Psoas muscle (tissue), 8 donors: ENCODE results near the gene TBC1D22A. TPM values are rescaled to one million over a fixed set of nuclear protein-coding genes. Genes with fewer than 3 reads are reported as not detected.

Experiments used
- ATAC-seq, 4 donors: fragments of 200-7000 bp; cut with Tn5 transposase; one replicate each; pipeline ENCODE4 v1.9.1; 2020; ENCODE audit warnings: moderate library complexity in 3 of 4, mild to moderate bottlenecking in 2 of 4
- DNase-seq, 2 donors: peaks; one replicate each; pipeline ENCODE4 v3.0.0-alpha.2; 2020
- H3K27ac ChIP-seq: fragments of 200-600 bp; one replicate; pipeline ENCODE4 v1.8.0; 2022
- H3K27me3 ChIP-seq, 3 donors: fragments of 200-600 bp in 1 of 3; one replicate each; pipeline versions ENCODE4 v1.6.1 to v1.8.0; 2013 to 2022; ENCODE audit warnings: low read length in 2 of 3, mild to moderate bottlenecking in 2 of 3, moderate library complexity in 1 of 3; ENCODE audit not compliant: insufficient read depth in 3 of 3
- H3K36me3 ChIP-seq, 2 donors: fragments of 200-600 bp in 1 of 2; one replicate each; pipeline versions ENCODE4 v1.6.1 to v1.8.0; 2013 to 2022; ENCODE audit warnings: low read depth in 1 of 2, mild to moderate bottlenecking in 1 of 2, moderate library complexity in 1 of 2; ENCODE audit not compliant: insufficient read depth in 1 of 2
- H3K4me1 ChIP-seq: fragments of 200-600 bp; one replicate; pipeline ENCODE4 v1.8.0; 2022
- H3K4me3 ChIP-seq: fragments of 200-600 bp; one replicate; pipeline ENCODE4 v1.8.0; 2022; ENCODE audit warnings: mild to moderate bottlenecking
- H3K9me3 ChIP-seq: fragments of 200-600 bp; one replicate; pipeline ENCODE4 v1.8.0; 2022
- CTCF ChIP-seq: fragments of 200-600 bp; IDR thresholded peaks from one replicate; pipeline ENCODE4 v1.8.0; 2022; ENCODE audit warnings: antibody characterized with exemption
- WGBS, 3 donors: extraction: QIAGEN DNeasy Blood & Tissue Kit; methylation state at CpG; one replicate each; pipeline versions ENCODE4 v1.1.6 to v1.1.7; 2013; 5-methylcytosine and 5-hydroxymethylcytosine counted together
- intact Hi-C, 2 donors: fragments of 100-400 bp; cut with DNase I; formaldehyde crosslinking; loops; one replicate each; pipeline versions ENCODE4 v1.11.0 to v1.14.2; 2022
- polyA plus RNA-seq, 3 donors: library from polyadenylated mRNA; stranded (reverse); fragments of 200-250 nt; gene quantifications; one replicate each; pipeline ENCODE4 v1.2.3, GENCODE V29; 2013
- total RNA-seq, 4 donors: library from RNA; stranded (reverse); fragmentation: NEBNext Ultra II Directional in 2 of 4; extraction: Animal tissue kit (Norgen Biotek cat#: 25700) in 2 of 4; gene quantifications; one replicate each; pipeline versions ENCODE4 v1.2.1 to v1.2.4, GENCODE V29; 2021 to 2023
- donor health status: healthy with polysubstance abuse.
- donor health status: DM: no; HTN: no; CAD: no; lungs with moderate emphysema.
- donor health status: Bipolar disorder and iron deficiency.
- donor health status: healthy.
- donor health status: DM: yes; HTN: yes; CAD: no.
- donor health status: DM: no; HTN: no; CAD: no.
- donor health status: DM: no; HTN: no; CAD: no.
- donor health status: DM: yes; HTN: yes; CAD: no.

TBC1D22A gene
- total and polyA plus RNA-seq, 7 donors, result 11.7 to 25.0 (median 18.9) TPM

- no peak for DNase-seq
- Histone ChIP-seq H3K36me3 (no peaks in the 10 kb centered on the region), H3K27ac (no peak overlapping the region), H3K27me3 (no peaks in the 10 kb centered on the region), H3K4me3 (no peak overlapping the region), H3K9me3 (no peaks in the 10 kb centered on the region), H3K4me1 (no peaks in the 10 kb centered on the region)
- 91 to 96% (median 95%) methylated on average over 4 of the region's 4 CpGs for WGBS, 3 donors
- ATAC-seq, result no peak
- intact Hi-C loops, result loop anchor here in 1 of 2 donors (5.0 kb wide), 1 partner anchor 51 kb away; no protein-coding TSS in a partner anchor
- TF ChIP-seq CTCF, result no peak
Observed at GRCh38 chr22:46983046-46983445, 220.6 kb downstream of the TBC1D22A start.

GRCh38 chr22:46984751-46985506 lies 222.5 kb downstream of the TBC1D22A start:
- Histone ChIP-seq H3K4me1 (no peaks in the 10 kb centered on the region), H3K27me3 (no peaks in the 10 kb centered on the region), H3K9me3 (no peaks in the 10 kb centered on the region), H3K27ac (no peak overlapping the region), H3K4me3 (no peak overlapping the region), H3K36me3 (no peaks in the 10 kb centered on the region)
- no peak for ATAC-seq
- intact Hi-C loops, result loop anchor here in 1 of 2 donors (5.0 kb wide), 1 partner anchor 53 kb away; no protein-coding TSS in a partner anchor
- no peak for TF ChIP-seq CTCF
- WGBS, 3 donors, result 86 to 89% (median 86%) methylated on average over 16 of the region's 16 CpGs
- DNase-seq, result no peak

GRCh38 chr22:46985507-46985882 lies 223.0 kb downstream of the TBC1D22A start:
- DNase-seq, result no peak
- 88 to 97% (median 97%) methylated on average over 8 of the region's 8 CpGs for WGBS, 3 donors
- intact Hi-C loops, result no loop called here

GRCh38 chr22:46986788-46987187 lies 224.3 kb downstream of the TBC1D22A start:
- H3K4me1 ChIP-seq, result no peaks in the 10 kb centered on the region
- no peak overlapping the region for H3K4me3 ChIP-seq
- no peak overlapping the region for H3K27ac ChIP-seq
- TF ChIP-seq CTCF, result no peak
- no peaks in the 10 kb centered on the region for H3K27me3 ChIP-seq
- H3K36me3 ChIP-seq, result peaks cover 0 to 4% of the 10 kb centered on the region in 2 donors
- WGBS, 3 donors, result 97 to 98% (median 98%) methylated on average over 11 of the region's 11 CpGs
- ATAC-seq (no peak), DNase-seq (no peak)
- H3K9me3 ChIP-seq, result no peaks in the 10 kb centered on the region
- intact Hi-C loops, result no loop called here

More at GRCh38 chr22:46985507-46985882, 223.0 kb downstream of the TBC1D22A start:
- H3K9me3 ChIP-seq, result no peaks in the 10 kb centered on the region
- no peak overlapping the region for H3K27ac ChIP-seq
- TF ChIP-seq CTCF, result no peak
- ATAC-seq, result no peak
- no peaks in the 10 kb centered on the region for H3K36me3 ChIP-seq
- H3K4me3 ChIP-seq, result no peak overlapping the region
- H3K4me1 ChIP-seq, result no peaks in the 10 kb centered on the region
- no peaks in the 10 kb centered on the region for H3K27me3 ChIP-seq
